ENCODE data around the gene FOXP2. TPM values are rescaled to one million over a fixed set of nuclear protein-coding genes. Genes with fewer than 3 reads are reported as not detected.

The FOXP2 gene
- total RNA-seq, 2 donors from 2014 or later = 13.3 to 14.9 TPM

- 94 to 95% methylated on average over 3 of the region's 4 CpGs for WGBS, 2 experiments (ENCODE audit: insufficient coverage in 1 of 2, insufficient read length in 1 of 2)
- H3K9me3 ChIP-seq (ENCODE audit: control insufficient read depth, low read length) = no peaks in the 10 kb centered on the region
- no peaks in the 10 kb centered on the region for H3K36me3 ChIP-seq (ENCODE audit: control insufficient read depth, insufficient read depth, low read length)
- H3K4me3 ChIP-seq (ENCODE audit: low read length) = no peak overlapping the region
- Mint-ChIP-seq H3K4me3 (no peak overlapping the region), H3K36me3 (ENCODE audit: low read depth) (no peaks in the 10 kb centered on the region), H3K27ac (no peak overlapping the region), H3K9me3 (no peaks in the 10 kb centered on the region), H3K4me1 (no peaks in the 10 kb centered on the region), H3K27me3 (ENCODE audit: insufficient read depth) (no peaks in the 10 kb centered on the region)
- DNase-seq = no peak
- no peak overlapping the region for H3K9ac ChIP-seq (ENCODE audit: extremely low read depth, low read length, poor library complexity, severe bottlenecking)
- no peak overlapping the region for H3K27ac ChIP-seq (ENCODE audit: low read depth, low read length)
- H3K27me3 ChIP-seq (ENCODE audit: control insufficient read depth, insufficient read depth, low read length, poor library complexity, severe bottlenecking) = no peaks in the 10 kb centered on the region
- no peaks in the 10 kb centered on the region for H3K4me1 ChIP-seq (ENCODE audit: control insufficient read depth, insufficient read depth, low read length)
- TF ChIP-seq CTCF (conservative IDR thresholded peaks at IDR 0.05) = no peak
Observed at GRCh38 chr7:114720725-114721124, 306.1 kb downstream of the FOXP2 start.

GRCh38 chr7:114722562-114722961 is 307.9 kb downstream of the FOXP2 start:
- Histone ChIP-seq H3K4me3 (ENCODE audit: low read length) (no peak overlapping the region), H3K27ac (ENCODE audit: low read depth, low read length) (no peak overlapping the region), H3K9me3 (ENCODE audit: control insufficient read depth, low read length) (no peaks in the 10 kb centered on the region), H3K4me1 (ENCODE audit: control insufficient read depth, insufficient read depth, low read length) (no peaks in the 10 kb centered on the region), H3K27me3 (ENCODE audit: control insufficient read depth, insufficient read depth, low read length, poor library complexity, severe bottlenecking) (no peaks in the 10 kb centered on the region), H3K36me3 (ENCODE audit: control insufficient read depth, insufficient read depth, low read length) (no peaks in the 10 kb centered on the region), H3K9ac (ENCODE audit: extremely low read depth, low read length, poor library complexity, severe bottlenecking) (no peak overlapping the region)
- Mint-ChIP-seq H3K36me3 (ENCODE audit: low read depth) (no peaks in the 10 kb centered on the region), H3K4me3 (no peak overlapping the region), H3K4me1 (no peaks in the 10 kb centered on the region), H3K27ac (no peak overlapping the region), H3K9me3 (no peaks in the 10 kb centered on the region), H3K27me3 (ENCODE audit: insufficient read depth) (no peaks in the 10 kb centered on the region)
- DNase-seq = no peak
- no peak for TF ChIP-seq CTCF (conservative IDR thresholded peaks at IDR 0.05)

GRCh38 chr7:114723308-114723707 is 308.7 kb downstream of the FOXP2 start:
- no peaks in the 10 kb centered on the region for H3K4me1 Mint-ChIP-seq
- Histone ChIP-seq H3K4me3 (ENCODE audit: low read length) (no peak overlapping the region), H3K9me3 (ENCODE audit: control insufficient read depth, low read length) (no peaks in the 10 kb centered on the region), H3K27ac (ENCODE audit: low read depth, low read length) (no peak overlapping the region), H3K9ac (ENCODE audit: extremely low read depth, low read length, poor library complexity, severe bottlenecking) (no peak overlapping the region), H3K4me1 (ENCODE audit: control insufficient read depth, insufficient read depth, low read length) (no peaks in the 10 kb centered on the region), H3K27me3 (ENCODE audit: control insufficient read depth, insufficient read depth, low read length, poor library complexity, severe bottlenecking) (no peaks in the 10 kb centered on the region), H3K36me3 (ENCODE audit: control insufficient read depth, insufficient read depth, low read length) (no peaks in the 10 kb centered on the region)
- 56% methylated on average over 1 of the region's 1 CpG; no CpG with 5 or more reads in 1 of the 2 experiments for WGBS, 2 experiments (ENCODE audit: insufficient coverage in 1 of 2, insufficient read length in 1 of 2)
- H3K9me3 Mint-ChIP-seq = no peaks in the 10 kb centered on the region
- H3K27ac Mint-ChIP-seq = no peak overlapping the region
- TF ChIP-seq CTCF (conservative IDR thresholded peaks at IDR 0.05) = no peak
- DNase-seq = no peak
- no peaks in the 10 kb centered on the region for H3K36me3 Mint-ChIP-seq (ENCODE audit: low read depth)
- H3K27me3 Mint-ChIP-seq (ENCODE audit: insufficient read depth) = no peaks in the 10 kb centered on the region
- H3K4me3 Mint-ChIP-seq = no peak overlapping the region

All from endodermal cell (in vitro differentiated cells).